ENCODE results near the gene ARMC7. TPM values are rescaled to one million over a fixed set of nuclear protein-coding genes. Genes with fewer than 3 reads are reported as not detected.

ARMC7 gene
- total and polyA plus RNA-seq, 2 of the 13 experiments (the other 11 are each of a cell fraction or from before 2014, with no cell fraction given), result 3.9 to 4.2 TPM

GRCh38 chr17:75130632-75131277, 21.0 kb downstream of the ARMC7 start (continued):
- no peak for TF ChIP-seq RNF2 (conservative IDR thresholded peaks at IDR 0.05; ENCODE audit: low read depth)
- no peak for TF ChIP-seq NFE2L2 (IDR thresholded peaks at IDR 0.05; ENCODE audit: low read length)
- no peak for TF ChIP-seq NFIC (IDR thresholded peaks at IDR 0.05; ENCODE audit: low read length)
- TF ChIP-seq NCOA1 (CRISPR knock-in tag; IDR thresholded peaks at IDR 0.05), result no peak
- no peak for TF ChIP-seq GATAD2A (CRISPR knock-in tag; IDR thresholded peaks at IDR 0.05)
- TF ChIP-seq FOXA3 (CRISPR knock-in tag; IDR thresholded peaks at IDR 0.05), result no peak
- TF ChIP-seq ZNF234 (CRISPR knock-in tag; conservative IDR thresholded peaks at IDR 0.05), result no peak
- no peak for TF ChIP-seq CBX2 (IDR thresholded peaks at IDR 0.05; ENCODE audit: low read depth, low read length)
- TF ChIP-seq CBX2 (CRISPR knock-in tag; IDR thresholded peaks at IDR 0.05; ENCODE audit: low read depth), result no peak
- peak; percentile 30; the same call in 1 of the 2 replicates for TF ChIP-seq GATAD1 (CRISPR knock-in tag; IDR thresholded peaks at IDR 0.05)
- no peak for TF ChIP-seq HMG20B (CRISPR knock-in tag; conservative IDR thresholded peaks at IDR 0.05)
- TF ChIP-seq PPARG (CRISPR knock-in tag; conservative IDR thresholded peaks at IDR 0.05), result no peak
- TF ChIP-seq BRD4 (CRISPR knock-in tag; IDR thresholded peaks at IDR 0.05), result no peak
- TF ChIP-seq, protein P1, sequence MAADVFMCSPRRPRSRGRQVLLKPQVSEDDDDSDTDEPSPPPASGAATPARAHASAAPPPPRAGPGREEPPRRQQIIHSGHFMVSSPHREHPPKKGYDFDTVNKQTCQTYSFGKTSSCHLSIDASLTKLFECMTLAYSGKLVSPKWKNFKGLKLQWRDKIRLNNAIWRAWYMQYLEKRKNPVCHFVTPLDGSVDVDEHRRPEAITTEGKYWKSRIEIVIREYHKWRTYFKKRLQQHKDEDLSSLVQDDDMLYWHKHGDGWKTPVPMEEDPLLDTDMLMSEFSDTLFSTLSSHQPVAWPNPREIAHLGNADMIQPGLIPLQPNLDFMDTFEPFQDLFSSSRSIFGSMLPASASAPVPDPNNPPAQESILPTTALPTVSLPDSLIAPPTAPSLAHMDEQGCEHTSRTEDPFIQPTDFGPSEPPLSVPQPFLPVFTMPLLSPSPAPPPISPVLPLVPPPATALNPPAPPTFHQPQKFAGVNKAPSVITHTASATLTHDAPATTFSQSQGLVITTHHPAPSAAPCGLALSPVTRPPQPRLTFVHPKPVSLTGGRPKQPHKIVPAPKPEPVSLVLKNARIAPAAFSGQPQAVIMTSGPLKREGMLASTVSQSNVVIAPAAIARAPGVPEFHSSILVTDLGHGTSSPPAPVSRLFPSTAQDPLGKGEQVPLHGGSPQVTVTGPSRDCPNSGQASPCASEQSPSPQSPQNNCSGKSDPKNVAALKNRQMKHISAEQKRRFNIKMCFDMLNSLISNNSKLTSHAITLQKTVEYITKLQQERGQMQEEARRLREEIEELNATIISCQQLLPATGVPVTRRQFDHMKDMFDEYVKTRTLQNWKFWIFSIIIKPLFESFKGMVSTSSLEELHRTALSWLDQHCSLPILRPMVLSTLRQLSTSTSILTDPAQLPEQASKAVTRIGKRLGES (CRISPR knock-in tag; IDR thresholded peaks at IDR 0.05; ENCODE audit: borderline replicate concordance), result no peak
- TF ChIP-seq MBD4 (IDR thresholded peaks at IDR 0.05; ENCODE audit: borderline replicate concordance, low read length), result no peak
- TF ChIP-seq KLF15 (CRISPR knock-in tag; IDR thresholded peaks at IDR 0.05; ENCODE audit: borderline replicate concordance), result 0 out of 2 replicates have a peak, but pooled peaks have one; percentile 18
- TF ChIP-seq CTCF (CRISPR knock-in tag; IDR thresholded peaks at IDR 0.05), result peak; percentile 77
- no peak for TF ChIP-seq NR2C2 (CRISPR knock-in tag; IDR thresholded peaks at IDR 0.05; ENCODE audit: borderline replicate concordance)
- TF ChIP-seq FOXC1 (CRISPR knock-in tag; IDR thresholded peaks at IDR 0.05; ENCODE audit: borderline replicate concordance), result no peak
- TF ChIP-seq, protein P2, sequence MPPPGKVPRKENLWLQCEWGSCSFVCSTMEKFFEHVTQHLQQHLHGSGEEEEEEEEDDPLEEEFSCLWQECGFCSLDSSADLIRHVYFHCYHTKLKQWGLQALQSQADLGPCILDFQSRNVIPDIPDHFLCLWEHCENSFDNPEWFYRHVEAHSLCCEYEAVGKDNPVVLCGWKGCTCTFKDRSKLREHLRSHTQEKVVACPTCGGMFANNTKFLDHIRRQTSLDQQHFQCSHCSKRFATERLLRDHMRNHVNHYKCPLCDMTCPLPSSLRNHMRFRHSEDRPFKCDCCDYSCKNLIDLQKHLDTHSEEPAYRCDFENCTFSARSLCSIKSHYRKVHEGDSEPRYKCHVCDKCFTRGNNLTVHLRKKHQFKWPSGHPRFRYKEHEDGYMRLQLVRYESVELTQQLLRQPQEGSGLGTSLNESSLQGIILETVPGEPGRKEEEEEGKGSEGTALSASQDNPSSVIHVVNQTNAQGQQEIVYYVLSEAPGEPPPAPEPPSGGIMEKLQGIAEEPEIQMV (CRISPR knock-in tag; IDR thresholded peaks at IDR 0.05; ENCODE audit: low read depth), result no peak
- TF ChIP-seq, protein P3, sequence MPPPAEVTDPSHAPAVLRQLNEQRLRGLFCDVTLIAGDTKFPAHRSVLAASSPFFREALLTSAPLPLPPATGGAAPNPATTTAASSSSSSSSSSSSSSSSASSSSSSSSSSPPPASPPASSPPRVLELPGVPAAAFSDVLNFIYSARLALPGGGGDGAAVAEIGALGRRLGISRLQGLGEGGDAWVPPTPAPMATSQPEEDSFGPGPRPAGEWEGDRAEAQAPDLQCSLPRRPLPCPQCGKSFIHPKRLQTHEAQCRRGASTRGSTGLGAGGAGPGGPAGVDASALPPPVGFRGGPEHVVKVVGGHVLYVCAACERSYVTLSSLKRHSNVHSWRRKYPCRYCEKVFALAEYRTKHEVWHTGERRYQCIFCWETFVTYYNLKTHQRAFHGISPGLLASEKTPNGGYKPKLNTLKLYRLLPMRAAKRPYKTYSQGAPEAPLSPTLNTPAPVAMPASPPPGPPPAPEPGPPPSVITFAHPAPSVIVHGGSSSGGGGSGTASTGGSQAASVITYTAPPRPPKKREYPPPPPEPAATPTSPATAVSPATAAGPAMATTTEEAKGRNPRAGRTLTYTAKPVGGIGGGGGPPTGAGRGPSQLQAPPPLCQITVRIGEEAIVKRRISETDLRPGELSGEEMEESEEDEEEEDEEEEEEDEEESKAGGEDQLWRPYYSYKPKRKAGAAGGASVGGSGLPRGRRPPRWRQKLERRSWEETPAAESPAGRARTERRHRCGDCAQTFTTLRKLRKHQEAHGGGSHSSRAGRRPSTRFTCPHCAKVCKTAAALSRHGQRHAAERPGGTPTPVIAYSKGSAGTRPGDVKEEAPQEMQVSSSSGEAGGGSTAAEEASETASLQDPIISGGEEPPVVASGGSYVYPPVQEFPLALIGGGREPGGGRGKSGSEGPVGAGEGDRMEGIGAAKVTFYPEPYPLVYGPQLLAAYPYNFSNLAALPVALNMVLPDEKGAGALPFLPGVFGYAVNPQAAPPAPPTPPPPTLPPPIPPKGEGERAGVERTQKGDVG (CRISPR knock-in tag; IDR thresholded peaks at IDR 0.05; ENCODE audit: borderline replicate concordance), result no peak
- no peak for TF ChIP-seq CCDC6 (CRISPR knock-in tag; IDR thresholded peaks at IDR 0.05)
- no peak for TF ChIP-seq MTA1 (CRISPR knock-in tag; IDR thresholded peaks at IDR 0.05; ENCODE audit: borderline replicate concordance)
